Esophagus squamous epithelium (tissue), 5 donors: ENCODE data around the gene SCRT2. TPM values are rescaled to one million over a fixed set of nuclear protein-coding genes. Genes with fewer than 3 reads are reported as not detected.

Experiments used
- DNase-seq: peaks from one replicate; lab custom pipeline; 2025; lab: John Stamatoyannopoulos, UW
- H3K27ac ChIP-seq, 4 donors: fragments of 200-600 bp; sonication (generic); one replicate each; pipeline ENCODE4 v1.5.1; 2016 to 2019; ENCODE audit warnings: mild to moderate bottlenecking in 1 of 4
- H3K27me3 ChIP-seq, 4 donors: fragments of 200-600 bp; sonication (generic); 1 replicate in 3 of 4; 2 replicates in 1 of 4; pipeline versions ENCODE4 v1.5.1 to v1.6.0; 2017 to 2021; ENCODE audit warnings: antibody characterized with exemption in 1 of 4
- H3K36me3 ChIP-seq, 3 donors: fragments of 200-600 bp; sonication (generic); one replicate each; pipeline ENCODE4 v1.5.1; 2016 to 2019
- H3K4me1 ChIP-seq, 3 donors: fragments of 200-600 bp; sonication (generic); one replicate each; pipeline ENCODE4 v1.5.1; 2017 to 2019
- H3K4me3 ChIP-seq, 4 donors: fragments of 200-600 bp; sonication (generic); 1 replicate in 3 of 4; 2 replicates in 1 of 4; pipeline ENCODE4 v1.5.1; 2016 to 2019; ENCODE audit warnings: mild to moderate bottlenecking in 2 of 4, moderate library complexity in 1 of 4
- H3K9me3 ChIP-seq, 3 donors: fragments of 200-600 bp; sonication (generic); one replicate each; pipeline ENCODE4 v1.5.1; 2016 to 2019
- CTCF ChIP-seq, 6 experiments: fragments of 450-650 bp in 4 of 6; fragments of 200-600 bp in 2 of 6; sonication (generic) in 2 of 6; IDR thresholded peaks; one replicate each; pipeline ENCODE4 v1.5.1; 2016 to 2019; ENCODE audit warnings: antibody characterized with exemption in 6 of 6, mild to moderate bottlenecking in 4 of 6, moderate library complexity in 4 of 6
- POLR2A ChIP-seq, 4 donors: fragments of 450-650 bp; IDR thresholded peaks; one replicate each; pipeline ENCODE4 v1.6.1; 2017; ENCODE audit warnings: antibody characterized with exemption in 4 of 4, mild to moderate bottlenecking in 4 of 4, moderate library complexity in 3 of 4
- WGBS, 2 donors: methylation state at CpG; one replicate each; pipeline ENCODE4 v1.1.5; 2018; 5-methylcytosine and 5-hydroxymethylcytosine counted together
- intact Hi-C: fragments of 100-400 bp; cut with DNase I; formaldehyde crosslinking; loops from one replicate; pipeline ENCODE4 v1.15.0; 2022
- total RNA-seq, 4 donors: library from RNA; depleted of rRNA; stranded (reverse); fragments of >200 nt; gene quantifications; one replicate each; pipeline ENCODE4 v1.1.0, GENCODE V29; 2016
- donor health status: DM: yes; HTN: yes; CAD: no.

SCRT2 gene
- total RNA-seq, 4 donors from 2014 or later = not detected

DNA sequence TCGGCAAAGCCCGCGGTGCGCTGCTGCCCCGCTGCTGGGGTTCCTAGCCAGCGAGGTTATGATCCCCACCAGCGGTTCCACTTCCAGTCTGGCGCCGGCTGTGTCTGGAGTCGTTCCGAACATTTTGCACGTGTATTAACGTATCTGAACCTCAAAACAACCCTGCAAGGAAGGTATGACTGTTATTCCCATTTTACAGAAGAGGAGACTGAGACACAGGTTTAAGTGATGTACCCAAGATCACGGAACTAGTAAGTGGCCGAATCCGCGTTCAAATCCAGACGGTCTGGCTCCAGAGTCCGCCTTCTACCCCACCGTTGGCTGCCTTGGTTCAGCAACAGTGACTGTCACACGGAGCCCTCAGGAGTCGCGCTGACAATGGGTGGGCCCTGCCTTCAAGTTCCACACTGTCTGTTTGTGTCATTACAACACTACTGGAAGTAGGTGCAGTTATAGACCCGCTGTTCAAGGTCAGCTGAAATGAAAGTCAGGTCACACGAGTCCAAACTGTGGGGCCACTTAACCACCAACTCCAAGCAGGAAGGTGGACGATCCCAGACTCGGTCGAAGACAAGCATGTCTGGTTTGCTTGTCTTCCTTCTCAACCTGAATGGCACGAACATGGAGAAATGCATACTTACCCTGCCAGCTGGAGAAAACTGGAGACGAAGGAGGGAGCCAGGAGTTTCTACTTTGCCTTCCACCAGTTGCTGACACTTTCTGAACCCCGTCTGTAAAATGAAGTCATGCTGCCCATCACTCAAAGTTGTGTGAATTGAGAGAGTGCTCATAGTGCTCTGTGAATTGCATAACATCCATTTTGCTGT is 21.8 kb downstream of the SCRT2 start:
- Histone ChIP-seq H3K4me3 (peak overlapping the region; percentile 68 to 91 (median 82)), H3K36me3 (peaks cover 0 to 23% (median 12%) of the 10 kb centered on the region in 3 donors), H3K9me3 (no peaks in the 10 kb centered on the region), H3K27me3 (peaks cover 0 to 16% (median 0%) of the 10 kb centered on the region in 4 donors), H3K27ac (peak overlapping the region; percentile 89 to 95 (median 92)), H3K4me1 (peaks cover 14 to 33% (median 25%) of the 10 kb centered on the region in 3 donors)
- DNase-seq = no peak
- peak in 1 of 6 experiments; percentile 3 for TF ChIP-seq CTCF (IDR thresholded peaks at IDR 0.05)
- TF ChIP-seq POLR2A (IDR thresholded peaks at IDR 0.05) = no peak
- intact Hi-C loops = loop anchor here (10.0 kb wide), 1 partner anchor 309 kb away; the partner anchor contains the start of gene NRSN2
- WGBS, 2 donors = 24 to 39% methylated on average over 11 to 14 of the region's 31 CpGs

- H3K4me3 ChIP-seq = peak within 1 kb of the TSS; percentile 68 to 91 (median 82)
- H3K27me3 ChIP-seq = peaks cover 0 to 9% (median 0%) of the 10 kb centered on the region in 4 donors
- TF ChIP-seq CTCF (IDR thresholded peaks at IDR 0.05) = peak in 5 of 6 experiments; percentile 42 to 67 (median 62)
- peak in 2 of 4 donors; percentile 49 to 62 for TF ChIP-seq POLR2A (IDR thresholded peaks at IDR 0.05)
- peaks cover 14 to 33% (median 25%) of the 10 kb centered on the region in 3 donors for H3K4me1 ChIP-seq
- DNase-seq = peak; percentile 39
- intact Hi-C loops = loop anchor here (10.0 kb wide), 1 partner anchor 308 kb away; the partner anchor contains the start of gene NRSN2
- WGBS, 2 donors = 0 to 3% methylated on average over 4 to 13 of the region's 74 CpGs
- peaks cover 6 to 29% (median 16%) of the 10 kb centered on the region in 3 donors for H3K36me3 ChIP-seq
- peaks cover 0 to 1% (median 0%) of the 10 kb centered on the region in 3 donors for H3K9me3 ChIP-seq
- H3K27ac ChIP-seq = peak within 1 kb of the TSS; percentile 89 to 95 (median 92)
Measured at GRCh38 chr20:653110-653589, 22.5 kb downstream of the SCRT2 start, which contains the start of gene SRXN1. Gene SRXN1 (minus strand): TSS chr20:653200. CDS start chr20:653185, 15 bp downstream.

DNA sequence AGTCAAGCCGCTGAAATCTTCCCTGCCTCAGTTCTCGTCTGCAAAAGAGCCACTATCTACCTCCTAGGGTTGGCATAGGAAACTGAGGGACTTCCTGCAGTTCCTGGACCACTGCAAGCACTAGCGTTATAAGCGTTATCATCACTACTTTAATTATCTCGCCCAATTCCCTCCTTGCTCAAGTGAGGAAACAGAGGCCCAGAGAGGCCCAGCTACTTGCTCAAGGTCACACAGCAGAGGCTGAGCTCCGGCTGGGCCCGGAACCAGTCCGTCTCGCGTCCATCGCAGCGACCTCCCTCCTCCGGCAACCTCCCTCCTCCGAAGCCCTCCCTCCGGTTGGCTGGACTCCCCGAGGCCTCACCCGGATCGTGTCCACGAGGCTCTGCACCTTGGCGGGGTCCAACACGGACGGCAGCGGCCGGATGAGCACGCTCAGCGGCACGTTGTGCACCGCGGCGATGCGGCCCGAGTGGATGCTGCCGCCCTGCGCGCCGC is 22.9 kb downstream of the SCRT2 start:
- peaks cover 0 to 8% (median 0%) of the 10 kb centered on the region in 4 donors for H3K27me3 ChIP-seq
- intact Hi-C loops = loop anchor here (10.0 kb wide), 1 partner anchor 308 kb away; the partner anchor contains the start of gene NRSN2
- H3K27ac ChIP-seq = peak overlapping the region; percentile 89 to 95 (median 92)
- peak overlapping the region; percentile 68 to 91 (median 82) for H3K4me3 ChIP-seq
- H3K4me1 ChIP-seq = peaks cover 14 to 33% (median 25%) of the 10 kb centered on the region in 3 donors
- H3K9me3 ChIP-seq = peaks cover 0 to 6% (median 0%) of the 10 kb centered on the region in 3 donors
- 1 to 3% methylated on average over 14 to 15 of the region's 36 CpGs for WGBS, 2 donors
- TF ChIP-seq CTCF (IDR thresholded peaks at IDR 0.05) (no peak), POLR2A (IDR thresholded peaks at IDR 0.05) (no peak)
- no peak for DNase-seq
- peaks cover 11 to 34% (median 21%) of the 10 kb centered on the region in 3 donors for H3K36me3 ChIP-seq

- H3K9me3 ChIP-seq = peaks cover 0 to 7% (median 0%) of the 10 kb centered on the region in 3 donors
- DNase-seq = no peak
- intact Hi-C loops = loop anchor here (10.0 kb wide), 1 partner anchor 307 kb away; the partner anchor contains the start of gene NRSN2
Measured at GRCh38 chr20:651713-652614, 23.6 kb downstream of the SCRT2 start.

More at GRCh38 chr20:651713-652614, 23.6 kb downstream of the SCRT2 start:
- no peak for TF ChIP-seq POLR2A (IDR thresholded peaks at IDR 0.05)
- TF ChIP-seq CTCF (IDR thresholded peaks at IDR 0.05) = no peak
- H3K27me3 ChIP-seq = peaks cover 0 to 3% (median 0%) of the 10 kb centered on the region in 4 donors
- H3K4me1 ChIP-seq = peaks cover 14 to 33% (median 25%) of the 10 kb centered on the region in 3 donors
- H3K4me3 ChIP-seq = peak overlapping the region; percentile 68 to 91 (median 82)
- peaks cover 18 to 41% (median 25%) of the 10 kb centered on the region in 3 donors for H3K36me3 ChIP-seq
- WGBS, 2 donors = 51 to 63% methylated on average over 13 to 19 of the region's 20 CpGs
- peak overlapping the region; percentile 89 to 95 (median 92) for H3K27ac ChIP-seq
